GM23248 (cell line): Measurements from ENCODE around the gene SDHB. TPM values are rescaled to one million over a fixed set of nuclear protein-coding genes. Genes with fewer than 3 reads are reported as not detected.

ENCODE experiments used
- DNase-seq: peaks from one replicate; pipeline ENCODE4 v3.0.0-alpha.2; 2015
- H2AFZ ChIP-seq: fragments of 200-600 bp; sonication (generic); 2 replicates; pipeline ENCODE4 v1.6.1; 2016; ENCODE audit warnings: antibody characterized with exemption
- H3F3A ChIP-seq: fragments of 200-600 bp; sonication (generic); 2 replicates; pipeline ENCODE4 v1.6.1; 2016; ENCODE audit warnings: mild to moderate bottlenecking, antibody characterized with exemption, mixed run types; ENCODE audit not compliant: insufficient read depth
- H3K27ac ChIP-seq: fragments of 200-600 bp; sonication (generic); 2 replicates; pipeline ENCODE4 v1.5.1; 2016; ENCODE audit warnings: mild to moderate bottlenecking
- H3K27me3 ChIP-seq: fragments of 200-600 bp; sonication (generic); replicated peaks from 2 replicates; pipeline ENCODE4 v1.6.1; 2016; ENCODE audit warnings: mild to moderate bottlenecking; ENCODE audit not compliant: insufficient read depth
- H3K36me3 ChIP-seq: fragments of 200-600 bp; sonication (generic); 2 replicates; pipeline ENCODE4 v1.6.1; 2016; ENCODE audit warnings: low read depth, mild to moderate bottlenecking
- H3K4me1 ChIP-seq: fragments of 200-600 bp; sonication (generic); 2 replicates; pipeline ENCODE4 v1.6.1; 2016; ENCODE audit warnings: mild to moderate bottlenecking; ENCODE audit not compliant: insufficient read depth
- H3K4me2 ChIP-seq: fragments of 200-600 bp; sonication (generic); one replicate; pipeline ENCODE4 v1.6.1; 2016; ENCODE audit warnings: mild to moderate bottlenecking; ENCODE audit not compliant: unreplicated experiment
- H3K4me3 ChIP-seq: fragments of 200-600 bp; sonication (generic); 2 replicates; pipeline ENCODE4 v1.5.1; 2016; ENCODE audit warnings: mild to moderate bottlenecking
- H3K79me2 ChIP-seq: fragments of 200-600 bp; sonication (generic); 2 replicates; pipeline ENCODE4 v1.6.1; 2016; ENCODE audit warnings: mild to moderate bottlenecking; ENCODE audit not compliant: insufficient read depth
- H3K9ac ChIP-seq: fragments of 200-600 bp; sonication (generic); 2 replicates; pipeline ENCODE4 v1.6.1; 2016; ENCODE audit warnings: mild to moderate bottlenecking
- H3K9me2 ChIP-seq: fragments of 200-600 bp; sonication (generic); 2 replicates; pipeline ENCODE4 v1.6.1; 2016; ENCODE audit warnings: mixed run types, mild to moderate bottlenecking, moderate library complexity; ENCODE audit not compliant: insufficient read depth
- H3K9me3 ChIP-seq: fragments of 200-600 bp; sonication (generic); one replicate; pipeline ENCODE4 v1.6.1; 2017; ENCODE audit warnings: low read depth
- H4K20me1 ChIP-seq: fragments of 200-600 bp; sonication (generic); 2 replicates; pipeline ENCODE4 v1.6.0; 2016; ENCODE audit not compliant: insufficient read depth
- EZH2 ChIP-seq: fragments of 200-600 bp; sonication (generic); IDR thresholded peaks from 2 replicates; pipeline ENCODE4 v1.6.1; 2018; ENCODE audit warnings: antibody characterized with exemption, mild to moderate bottlenecking; ENCODE audit not compliant: insufficient read depth, poor library complexity, severe bottlenecking
- EZH2phosphoT487 ChIP-seq: fragments of 200-600 bp; sonication (generic); IDR thresholded peaks from 2 replicates; pipeline ENCODE4 v1.6.1; 2018; ENCODE audit warnings: antibody characterized with exemption, moderate library complexity, mild to moderate bottlenecking, low read depth; ENCODE audit not compliant: insufficient read depth
- WGBS, 2 experiments: methylation state at CpG; one replicate each; pipeline ENCODE4 v1.1.6; 2015 to 2017; ENCODE audit warnings: low lambda C conversion rate in 2 of 2, low coverage in 1 of 2; ENCODE audit errors: missing lambda C conversion rate in 2 of 2; 5-methylcytosine and 5-hydroxymethylcytosine counted together
- in situ Hi-C: fragments of 300-500 bp; cut with MboI; formaldehyde crosslinking; loops from 2 replicates; pipeline ENCODE4 v1.15.0; 2020
- polyA plus RNA-seq: library from polyadenylated mRNA; unstranded; fragments of >200 nt; fragmentation: Nextera tagmentation; extraction: Ambion mirVana; gene quantifications from 2 replicates; pipeline ENCODE4 v1.2.1, GENCODE V29; 2016
- total RNA-seq: library from RNA; depleted of rRNA; stranded (reverse); fragments of >200 nt; shearing (Covaris generic); gene quantifications from 2 replicates; pipeline ENCODE4 v1.2.3, GENCODE V29; 2014

SDHB gene
- total and polyA plus RNA-seq, 2 experiments from 2014 or later: 84.1 to 124 TPM

DNA sequence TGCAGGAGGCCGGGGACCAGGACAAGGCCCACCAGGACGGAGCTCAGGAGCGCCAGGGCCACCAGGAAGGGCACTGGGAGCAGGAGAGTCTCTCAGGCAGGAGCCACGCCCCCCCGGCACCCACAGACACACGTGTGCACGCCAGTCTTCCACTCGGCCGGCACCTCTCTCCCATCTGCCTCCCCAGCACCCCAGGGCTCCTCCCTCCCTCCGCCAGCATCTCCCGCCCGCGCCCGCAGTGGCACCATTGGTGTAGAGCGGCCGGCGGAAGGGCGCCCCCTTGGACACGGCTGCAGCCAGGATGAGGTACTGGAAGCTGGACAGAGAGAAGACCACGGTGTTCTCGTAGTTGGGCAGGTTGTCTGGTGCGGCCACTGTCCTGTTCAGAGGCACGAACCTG is 67.3 kb downstream of the SDHB start:
- Histone ChIP-seq H3K9ac (no peak overlapping the region), H2AFZ (no peak overlapping the region), H3K36me3 (no peaks in the 10 kb centered on the region; the same call in 1 of the 2 replicates), H3F3A (peaks cover 25% of the 10 kb centered on the region), H4K20me1 (no peaks in the 10 kb centered on the region), H3K4me3 (no peak overlapping the region), H3K9me2 (no peaks in the 10 kb centered on the region), H3K4me1 (peaks cover 19% of the 10 kb centered on the region), H3K4me2 (no peak overlapping the region), H3K27me3 (no peaks in the 10 kb centered on the region), H3K9me3 (no peaks in the 10 kb centered on the region), H3K79me2 (no peaks in the 10 kb centered on the region), H3K27ac (no peak overlapping the region)
- TF ChIP-seq EZH2phosphoT487 (no peak), EZH2 (no peak)
- 87 to 96% methylated on average over 14 to 23 of the region's 23 CpGs for WGBS, 2 experiments
- DNase-seq: no peak
- in situ Hi-C loops: no loop called here

DNA sequence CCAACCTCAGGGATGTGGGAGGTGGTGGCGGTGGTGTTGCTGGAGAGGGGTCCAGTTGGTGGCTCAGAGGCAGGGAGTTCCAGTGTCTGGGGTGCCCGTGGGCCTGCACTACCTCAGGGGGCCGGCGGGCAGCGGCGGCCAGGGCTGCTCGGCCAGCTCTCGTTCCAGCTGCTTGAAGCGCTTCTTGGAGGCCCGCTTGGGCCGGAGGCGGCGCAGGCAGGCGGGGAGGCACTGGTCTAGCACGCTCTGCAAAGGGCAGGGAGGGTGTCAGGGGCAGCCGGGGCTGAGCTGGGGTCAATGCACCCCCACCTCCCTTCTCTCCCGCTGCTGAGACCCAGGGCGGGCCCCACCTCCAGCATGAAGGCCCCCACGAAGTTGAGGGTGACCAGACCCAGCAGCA is 67.7 kb downstream of the SDHB start:
- Histone ChIP-seq H2AFZ (no peak overlapping the region), H3K9me3 (no peaks in the 10 kb centered on the region), H3F3A (peaks cover 27% of the 10 kb centered on the region), H3K79me2 (no peaks in the 10 kb centered on the region), H4K20me1 (no peaks in the 10 kb centered on the region), H3K9ac (no peak overlapping the region), H3K9me2 (no peaks in the 10 kb centered on the region), H3K4me1 (peaks cover 21% of the 10 kb centered on the region), H3K36me3 (no peaks in the 10 kb centered on the region; the same call in 1 of the 2 replicates), H3K27ac (no peak overlapping the region), H3K4me3 (no peak overlapping the region), H3K4me2 (no peak overlapping the region), H3K27me3 (no peaks in the 10 kb centered on the region)
- TF ChIP-seq EZH2phosphoT487 (no peak), EZH2 (no peak)
- no peak for DNase-seq
- in situ Hi-C loops: no loop called here
- WGBS, 2 experiments: 91 to 97% methylated on average over 14 to 19 of the region's 19 CpGs

DNA sequence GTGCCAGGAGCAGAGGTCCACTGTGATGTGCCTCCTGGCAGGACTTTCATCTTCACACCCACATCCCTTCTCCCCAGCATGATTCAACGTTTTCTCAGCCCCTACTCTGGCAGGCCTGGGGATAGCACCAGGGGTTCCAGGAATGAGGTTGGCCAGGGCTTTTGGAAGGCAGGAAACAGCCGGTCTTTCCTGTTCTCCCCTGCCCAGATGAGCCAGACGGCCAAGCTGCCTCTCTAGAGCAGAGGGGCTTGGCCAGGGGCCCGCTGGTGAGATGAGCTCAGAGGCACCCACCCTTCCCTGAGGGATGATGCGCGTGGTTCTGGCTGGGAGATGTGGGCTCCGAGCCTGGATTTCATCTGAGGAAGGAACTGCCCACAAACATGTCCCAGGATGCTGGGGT is 69.1 kb downstream of the SDHB start:
- peaks cover 32% of the 10 kb centered on the region for H3F3A ChIP-seq
- H3K4me3 ChIP-seq: no peak overlapping the region
- no peaks in the 10 kb centered on the region for H3K9me3 ChIP-seq
- H3K4me1 ChIP-seq: peaks cover 27% of the 10 kb centered on the region
- no peaks in the 10 kb centered on the region; the same call in 1 of the 2 replicates for H3K36me3 ChIP-seq
- DNase-seq: peak; percentile 97
- peaks cover 3% of the 10 kb centered on the region for H3K79me2 ChIP-seq
- no peaks in the 10 kb centered on the region for H3K9me2 ChIP-seq
- H3K27ac ChIP-seq: peak overlapping the region; percentile 75
- no peaks in the 10 kb centered on the region for H4K20me1 ChIP-seq
- in situ Hi-C loops: no loop called here
- WGBS, 2 experiments: 0 to 3% methylated on average over 7 of the region's 7 CpGs
- H2AFZ ChIP-seq: no peak overlapping the region
- peak overlapping the region; percentile 41; the same call in 1 of the 2 replicates for H3K9ac ChIP-seq
- H3K4me2 ChIP-seq: peak overlapping the region; percentile 25
- TF ChIP-seq EZH2phosphoT487 (no peak), EZH2 (no peak)
- no peaks in the 10 kb centered on the region for H3K27me3 ChIP-seq

DNA sequence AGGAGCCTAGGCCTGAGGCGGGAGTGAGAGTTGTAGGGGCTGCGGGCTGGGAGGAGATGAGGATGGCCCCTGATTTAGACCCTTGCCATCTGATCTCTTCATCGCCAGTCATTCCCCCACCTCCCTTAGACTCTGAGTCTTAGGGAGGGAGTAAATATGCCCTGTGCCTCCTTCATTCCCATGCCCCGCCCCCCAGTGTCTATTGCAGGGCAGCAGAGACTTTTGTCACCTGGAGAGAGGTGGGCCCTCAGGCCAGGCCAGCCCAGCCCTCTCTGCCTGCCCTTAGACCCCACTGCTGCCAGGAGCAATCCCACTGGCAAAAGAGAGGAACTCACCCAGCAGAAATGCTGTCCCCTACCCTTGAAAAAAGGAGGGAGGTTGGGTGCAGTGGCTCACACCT is 70.2 kb downstream of the SDHB start:
- no peaks in the 10 kb centered on the region for H3K27me3 ChIP-seq
- no peak overlapping the region for H3K4me3 ChIP-seq
- no peaks in the 10 kb centered on the region for H4K20me1 ChIP-seq
- no peak overlapping the region for H3K9ac ChIP-seq
- no peak overlapping the region for H3K4me2 ChIP-seq
- no peak for DNase-seq
- in situ Hi-C loops: no loop called here
- no peaks in the 10 kb centered on the region for H3K9me3 ChIP-seq
- no peaks in the 10 kb centered on the region; the same call in 1 of the 2 replicates for H3K36me3 ChIP-seq
- no peak for TF ChIP-seq EZH2phosphoT487
- TF ChIP-seq EZH2: no peak
- peaks cover 12% of the 10 kb centered on the region for H3K79me2 ChIP-seq
- no peak overlapping the region for H3K27ac ChIP-seq
- H3F3A ChIP-seq: peaks cover 32% of the 10 kb centered on the region
- peaks cover 27% of the 10 kb centered on the region for H3K4me1 ChIP-seq
- H2AFZ ChIP-seq: no peak overlapping the region
- 92 to 98% methylated on average over 4 of the region's 4 CpGs for WGBS, 2 experiments
- H3K9me2 ChIP-seq: no peaks in the 10 kb centered on the region

DNA sequence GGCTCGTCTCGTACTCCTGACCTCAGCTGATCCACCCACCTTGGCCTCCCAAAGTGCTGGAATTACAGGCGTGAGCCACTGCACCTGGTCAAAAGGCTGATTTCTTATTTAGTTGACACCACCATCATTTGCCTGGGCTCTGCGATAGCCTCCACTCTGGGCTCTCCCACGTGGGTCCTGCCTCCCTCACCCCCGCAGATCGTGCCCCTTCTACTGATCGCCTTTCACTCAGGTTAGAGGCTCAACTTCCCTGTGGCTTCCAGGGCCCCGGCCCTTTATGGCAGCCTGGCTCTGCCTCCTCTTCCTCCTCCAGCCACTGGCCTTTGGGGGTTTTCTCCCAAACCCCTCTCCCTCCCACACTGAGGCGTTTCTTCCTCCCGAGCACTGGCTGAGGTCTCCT is 70.9 kb downstream of the SDHB start:
- Histone ChIP-seq H3F3A (peaks cover 32% of the 10 kb centered on the region), H3K4me3 (no peak overlapping the region), H3K4me2 (no peak overlapping the region), H3K27ac (no peak overlapping the region), H3K27me3 (no peaks in the 10 kb centered on the region), H3K4me1 (peaks cover 33% of the 10 kb centered on the region), H4K20me1 (no peaks in the 10 kb centered on the region), H3K9ac (no peak overlapping the region), H3K36me3 (no peaks in the 10 kb centered on the region; the same call in 1 of the 2 replicates), H3K9me3 (no peaks in the 10 kb centered on the region), H3K9me2 (no peaks in the 10 kb centered on the region), H3K79me2 (peaks cover 19% of the 10 kb centered on the region), H2AFZ (no peak overlapping the region)
- in situ Hi-C loops: no loop called here
- TF ChIP-seq EZH2 (no peak), EZH2phosphoT487 (no peak)
- WGBS, 2 experiments: 92 to 95% methylated on average over 11 of the region's 11 CpGs
- no peak for DNase-seq
